H9 (cell line): Measurements from ENCODE around the gene FKBP8. TPM values are rescaled to one million over a fixed set of nuclear protein-coding genes. Genes with fewer than 3 reads are reported as not detected.

Source experiments
- DNase-seq: peaks from one replicate; pipeline ENCODE4 v3.0.0-alpha.2; 2017
- H2AFZ ChIP-seq: one replicate; pipeline ENCODE4 v1.6.1; 2013; ENCODE audit warnings: mild to moderate bottlenecking, low read length, control low read depth, moderate library complexity
- H2AK5ac ChIP-seq: 2 replicates; pipeline ENCODE4 v1.6.1; 2013; ENCODE audit warnings: low read length, control low read depth, mixed read lengths; ENCODE audit not compliant: insufficient read length
- H2BK120ac ChIP-seq: one replicate; pipeline ENCODE4 v1.6.1; 2013; ENCODE audit warnings: low read depth, mild to moderate bottlenecking, low read length, control low read depth, inconsistent platforms; ENCODE audit not compliant: poor library complexity, severe bottlenecking
- H2BK12ac ChIP-seq: 2 replicates; pipeline ENCODE4 v1.6.1; 2013; ENCODE audit warnings: low read length, control low read depth, mixed read lengths, low read depth; ENCODE audit not compliant: insufficient read length
- H2BK15ac ChIP-seq: 2 replicates; pipeline ENCODE4 v1.6.1; 2013; ENCODE audit warnings: low read depth, low read length, control low read depth
- H2BK20ac ChIP-seq: one replicate; pipeline ENCODE4 v1.6.1; 2013; ENCODE audit warnings: low read depth, mild to moderate bottlenecking, low read length, control low read depth, inconsistent platforms; ENCODE audit not compliant: poor library complexity, severe bottlenecking
- H2BK5ac ChIP-seq: 2 replicates; pipeline ENCODE4 v1.6.1; 2013; ENCODE audit warnings: low read length, control low read depth, mixed read lengths; ENCODE audit not compliant: insufficient read length
- H3K14ac ChIP-seq: 2 replicates; pipeline ENCODE4 v1.6.1; 2013; ENCODE audit warnings: low read length, control low read depth; ENCODE audit not compliant: insufficient read depth
- H3K18ac ChIP-seq: 2 replicates; pipeline ENCODE4 v1.6.1; 2013; ENCODE audit warnings: low read depth, mild to moderate bottlenecking, mixed read lengths, low read length, control low read depth; ENCODE audit not compliant: insufficient read length
- H3K23ac ChIP-seq: 2 replicates; pipeline ENCODE4 v1.6.1; 2013; ENCODE audit warnings: low read length, control low read depth, mixed read lengths, low read depth; ENCODE audit not compliant: insufficient read length
- H3K23me2 ChIP-seq: 2 replicates; pipeline ENCODE4 v1.6.1; 2013; ENCODE audit warnings: low read depth, mild to moderate bottlenecking, mixed read lengths, low read length, control low read depth; ENCODE audit not compliant: insufficient read length, poor library complexity, severe bottlenecking
- H3K27ac ChIP-seq: 2 replicates; pipeline ENCODE4 v1.5.1; 2013; ENCODE audit warnings: low read length, control low read depth, mixed read lengths, low read depth; ENCODE audit not compliant: insufficient read length
- H3K27me3 ChIP-seq: 2 replicates; pipeline ENCODE4 v1.6.1; 2013; ENCODE audit warnings: low read length, control low read depth, inconsistent platforms; ENCODE audit not compliant: insufficient read depth
- H3K4ac ChIP-seq: 2 replicates; pipeline ENCODE4 v1.6.1; 2013; ENCODE audit warnings: low read depth, mild to moderate bottlenecking, control low read depth, inconsistent platforms, low read length, moderate library complexity
- H3K4me1 ChIP-seq: 2 replicates; pipeline ENCODE4 v1.6.1; 2013; ENCODE audit warnings: low read length, control low read depth, inconsistent platforms; ENCODE audit not compliant: insufficient read depth
- H3K4me2 ChIP-seq: 2 replicates; pipeline ENCODE4 v1.6.1; 2013; ENCODE audit warnings: low read length, control low read depth, mixed read lengths; ENCODE audit not compliant: insufficient read length, insufficient read depth
- H3K56ac ChIP-seq: 2 replicates; pipeline ENCODE4 v1.6.1; 2013; ENCODE audit warnings: low read depth, mild to moderate bottlenecking, mixed read lengths, low read length, control low read depth; ENCODE audit not compliant: insufficient read length
- H3K79me1 ChIP-seq: 2 replicates; pipeline ENCODE4 v1.6.1; 2013; ENCODE audit warnings: low read depth, mild to moderate bottlenecking, moderate library complexity, low read length, control low read depth, inconsistent platforms; ENCODE audit not compliant: insufficient read depth, poor library complexity, severe bottlenecking
- H3K79me2 ChIP-seq: 2 replicates; pipeline ENCODE4 v1.6.1; 2013; ENCODE audit warnings: low read length, control low read depth, inconsistent platforms; ENCODE audit not compliant: insufficient read depth
- H3K9ac ChIP-seq: 2 replicates; pipeline ENCODE4 v1.6.1; 2013; ENCODE audit warnings: low read length, control low read depth, mixed read lengths; ENCODE audit not compliant: insufficient read length; ENCODE audit errors: extremely low read depth
- H3K9me3 ChIP-seq: one replicate; pipeline ENCODE4 v1.6.1; 2013; ENCODE audit warnings: low read depth, low read length, inconsistent platforms; ENCODE audit not compliant: control insufficient read depth
- H3T11ph ChIP-seq: one replicate; pipeline ENCODE4 v1.6.1; 2013; ENCODE audit warnings: mild to moderate bottlenecking, low read length, control low read depth, inconsistent platforms
- H4K20me1 ChIP-seq: one replicate; pipeline ENCODE4 v1.6.1; 2013; ENCODE audit not compliant: control insufficient read depth, insufficient read length, insufficient read depth
- H4K5ac ChIP-seq: 2 replicates; pipeline ENCODE4 v1.6.1; 2013; ENCODE audit warnings: low read depth, mild to moderate bottlenecking, mixed read lengths, low read length, control low read depth; ENCODE audit not compliant: insufficient read length
- H4K8ac ChIP-seq: replicated peaks from 2 replicates; pipeline ENCODE4 v1.6.1; 2013; ENCODE audit warnings: low read length, control low read depth, mixed read lengths, low read depth; ENCODE audit not compliant: insufficient read length
- H4K91ac ChIP-seq: 2 replicates; pipeline ENCODE4 v1.6.1; 2013; ENCODE audit warnings: low read depth, mild to moderate bottlenecking, moderate library complexity, mixed read lengths, low read length, control low read depth; ENCODE audit not compliant: insufficient read length
- H3K27ac Mint-ChIP-seq, 3 experiments: 2 replicates in 2 of 3; 3 replicates in 1 of 3; pipeline ENCODE4 v1.8.0; 2020 to 2021; ENCODE audit warnings: mixed read lengths in 3 of 3, mild to moderate bottlenecking in 1 of 3, moderate library complexity in 1 of 3
- H3K27me3 Mint-ChIP-seq: 2 replicates; pipeline ENCODE4 v1.8.0; 2021; ENCODE audit warnings: low read depth, mild to moderate bottlenecking, moderate library complexity, mixed read lengths
- H3K36me3 Mint-ChIP-seq, 3 experiments: 2 replicates in 2 of 3; 3 replicates in 1 of 3; pipeline ENCODE4 v1.8.0; 2020 to 2021; ENCODE audit warnings: low read depth in 3 of 3, mixed read lengths in 3 of 3; ENCODE audit not compliant: insufficient read depth in 1 of 3
- H3K4me1 Mint-ChIP-seq, 2 experiments: 2 replicates each; pipeline ENCODE4 v1.8.0; 2020; ENCODE audit warnings: mixed read lengths in 2 of 2
- H3K4me3 Mint-ChIP-seq, 2 experiments: 2 replicates in 1 of 2; 3 replicates in 1 of 2; pipeline ENCODE4 v1.8.0; 2020 to 2021; ENCODE audit warnings: mild to moderate bottlenecking in 2 of 2, mixed read lengths in 2 of 2, moderate library complexity in 1 of 2
- H3K9me3 Mint-ChIP-seq, 2 experiments: 2 replicates in 1 of 2; 3 replicates in 1 of 2; pipeline ENCODE4 v1.8.0; 2020; ENCODE audit warnings: mild to moderate bottlenecking in 2 of 2, mixed read lengths in 2 of 2, moderate library complexity in 1 of 2
- CTCF ChIP-seq: fragments of 200-600 bp; sonication (generic); conservative IDR thresholded peaks from 3 replicates; pipeline ENCODE4 v1.8.0; 2021; ENCODE audit warnings: antibody characterized with exemption, mild to moderate bottlenecking
- WGBS: extraction: QIAGEN DNeasy Blood & Tissue Kit; methylation state at CpG from one replicate; pipeline ENCODE4 v1.1.7; 2013; ENCODE audit warnings: missing lambda C conversion rate, low lambda C conversion rate, mixed read lengths; ENCODE audit not compliant: insufficient read length; ENCODE audit errors: extremely low coverage; 5-methylcytosine and 5-hydroxymethylcytosine counted together
- total RNA-seq: library from RNA; stranded (reverse); gene quantifications from 2 replicates; pipeline ENCODE4 v1.2.1, GENCODE V29; 2021

Gene FKBP8
- total RNA-seq, 1 experiment from 2014 or later: 308 TPM

- Mint-ChIP-seq H3K4me1 (peaks cover 34% of the 10 kb centered on the region in 2 experiments), H3K9me3 (no peaks in the 10 kb centered on the region), H3K4me3 (no peak overlapping the region), H3K36me3 (peaks cover 0 to 3% (median 0%) of the 10 kb centered on the region in 3 experiments; a peak in 2 of 7 replicates), H3K27me3 (no peaks in the 10 kb centered on the region), H3K27ac (0 out of 7 replicates have a peak overlapping the region, but pooled peaks of 1 of the 3 experiments have one; percentile 28)
- Histone ChIP-seq H3K9ac (no peak overlapping the region), H3K23ac (no peak overlapping the region), H3K23me2 (no peaks in the 10 kb centered on the region), H3K79me1 (no peaks in the 10 kb centered on the region), H2AFZ (no peak overlapping the region), H3K18ac (no peak overlapping the region), H3K14ac (no peak overlapping the region), H2AK5ac (no peak overlapping the region), H4K5ac (no peak overlapping the region), H3K56ac (no peak overlapping the region), H3K4me1 (no peaks in the 10 kb centered on the region), H2BK20ac (no peak overlapping the region), H3K4me2 (no peak overlapping the region), H2BK5ac (no peak overlapping the region), H3K27me3 (no peaks in the 10 kb centered on the region), H3T11ph (no peak overlapping the region), H3K27ac (no peak overlapping the region), H4K91ac (no peak overlapping the region), H4K20me1 (peaks cover 2% of the 10 kb centered on the region), H3K79me2 (no peaks in the 10 kb centered on the region; the same call in 1 of the 2 replicates), H3K4ac (no peak overlapping the region), H2BK120ac (no peak overlapping the region), H2BK15ac (no peak overlapping the region), H4K8ac (no peak overlapping the region), H3K9me3 (no peaks in the 10 kb centered on the region), H2BK12ac (no peak overlapping the region)
- DNase-seq: no peak
- TF ChIP-seq CTCF: no peak; the same call in 2 of the 3 replicates
- WGBS: no CpG with 5 or more reads among the region's 6 CpGs
These were observed 55.0 kb downstream of the FKBP8 start for GRCh38 chr19:18488403-18488723.
